DND-41 (cell line): ENCODE data around the gene VAMP4.

ENCODE experiments used
- CTCF ChIP-seq: IDR thresholded peaks from 2 replicates; pipeline ENCODE4 v1.5.1; 2012; ENCODE audit warnings: borderline replicate concordance, low read length, moderate library complexity, mild to moderate bottlenecking; ENCODE audit not compliant: poor library complexity, severe bottlenecking; ENCODE audit errors: extremely low read depth
- EZH2 ChIP-seq: IDR thresholded peaks from 3 replicates; pipeline ENCODE4 v1.6.1; 2012; ENCODE audit warnings: borderline replicate concordance, low read depth, mild to moderate bottlenecking, moderate library complexity, low read length, inconsistent platforms; ENCODE audit not compliant: severe bottlenecking

GRCh38 chr1:171785766-171786165 lies 43.9 kb upstream of the VAMP4 start:
- TF ChIP-seq CTCF (no peak), EZH2 (no peak)
